ENCODE measurements around the gene KLHDC3.

- TF ChIP-seq CTCF (IDR thresholded peaks at IDR 0.05) = no peak
- TF ChIP-seq POLR2A (IDR thresholded peaks at IDR 0.05) = no peak
These were observed 24.1 kb upstream of the KLHDC3 start for GRCh38 chr6:42989923-42990322.
